Measurements from ENCODE around the gene C6orf15. TPM values are rescaled to one million over a fixed set of nuclear protein-coding genes. Genes with fewer than 3 reads are reported as not detected.

Gene C6orf15
- polyA plus RNA-seq, 1 donor from 2014 or later: not detected

GRCh38 chr6:31139599-31139998 lies 27.2 kb upstream of the C6orf15 start:
- Histone ChIP-seq H4K20me1 (ENCODE audit: insufficient read depth) (no peaks in the 10 kb centered on the region), H3K4me3 (ENCODE audit: low read length) (no peak overlapping the region), H3K9ac (ENCODE audit: low read length) (no peak overlapping the region), H3K9me2 (ENCODE audit: insufficient read depth, low read length) (no peaks in the 10 kb centered on the region), H3K79me2 (replicated peaks; ENCODE audit: insufficient read depth, low read length) (no peaks in the 10 kb centered on the region), H3K27ac (ENCODE audit: low read length) (no peak overlapping the region), H3K4me2 (ENCODE audit: low read length) (no peak overlapping the region), H2AFZ (ENCODE audit: low read depth, low read length) (no peak overlapping the region), H3K36me3 (ENCODE audit: insufficient read depth, low read length) (no peaks in the 10 kb centered on the region), H3K9me3 (ENCODE audit: low read length) (no peaks in the 10 kb centered on the region), H3F3A (ENCODE audit: insufficient read depth, low read length, poor library complexity, severe bottlenecking) (no peaks in the 10 kb centered on the region), H3K27me3 (ENCODE audit: insufficient read depth, low read depth, low read length) (no peaks in the 10 kb centered on the region)
- no peak for TF ChIP-seq EP300 (conservative IDR thresholded peaks at IDR 0.05; ENCODE audit: poor library complexity, severe bottlenecking)
- no peak for TF ChIP-seq RAD21 (conservative IDR thresholded peaks at IDR 0.05)
- TF ChIP-seq TAF1 (IDR thresholded peaks at IDR 0.05; ENCODE audit: low read depth): no peak
- no peak for TF ChIP-seq POLR2AphosphoS5 (IDR thresholded peaks at IDR 0.05)
- no peak for TF ChIP-seq SMC3 (conservative IDR thresholded peaks at IDR 0.05; ENCODE audit: poor library complexity)
- TF ChIP-seq, protein P1, sequence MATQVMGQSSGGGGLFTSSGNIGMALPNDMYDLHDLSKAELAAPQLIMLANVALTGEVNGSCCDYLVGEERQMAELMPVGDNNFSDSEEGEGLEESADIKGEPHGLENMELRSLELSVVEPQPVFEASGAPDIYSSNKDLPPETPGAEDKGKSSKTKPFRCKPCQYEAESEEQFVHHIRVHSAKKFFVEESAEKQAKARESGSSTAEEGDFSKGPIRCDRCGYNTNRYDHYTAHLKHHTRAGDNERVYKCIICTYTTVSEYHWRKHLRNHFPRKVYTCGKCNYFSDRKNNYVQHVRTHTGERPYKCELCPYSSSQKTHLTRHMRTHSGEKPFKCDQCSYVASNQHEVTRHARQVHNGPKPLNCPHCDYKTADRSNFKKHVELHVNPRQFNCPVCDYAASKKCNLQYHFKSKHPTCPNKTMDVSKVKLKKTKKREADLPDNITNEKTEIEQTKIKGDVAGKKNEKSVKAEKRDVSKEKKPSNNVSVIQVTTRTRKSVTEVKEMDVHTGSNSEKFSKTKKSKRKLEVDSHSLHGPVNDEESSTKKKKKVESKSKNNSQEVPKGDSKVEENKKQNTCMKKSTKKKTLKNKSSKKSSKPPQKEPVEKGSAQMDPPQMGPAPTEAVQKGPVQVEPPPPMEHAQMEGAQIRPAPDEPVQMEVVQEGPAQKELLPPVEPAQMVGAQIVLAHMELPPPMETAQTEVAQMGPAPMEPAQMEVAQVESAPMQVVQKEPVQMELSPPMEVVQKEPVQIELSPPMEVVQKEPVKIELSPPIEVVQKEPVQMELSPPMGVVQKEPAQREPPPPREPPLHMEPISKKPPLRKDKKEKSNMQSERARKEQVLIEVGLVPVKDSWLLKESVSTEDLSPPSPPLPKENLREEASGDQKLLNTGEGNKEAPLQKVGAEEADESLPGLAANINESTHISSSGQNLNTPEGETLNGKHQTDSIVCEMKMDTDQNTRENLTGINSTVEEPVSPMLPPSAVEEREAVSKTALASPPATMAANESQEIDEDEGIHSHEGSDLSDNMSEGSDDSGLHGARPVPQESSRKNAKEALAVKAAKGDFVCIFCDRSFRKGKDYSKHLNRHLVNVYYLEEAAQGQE (IDR thresholded peaks at IDR 0.05; ENCODE audit: borderline replicate concordance): no peak
- TF ChIP-seq EZH2 (IDR thresholded peaks at IDR 0.05; ENCODE audit: borderline replicate concordance, insufficient read depth, low read length, poor library complexity, severe bottlenecking): no peak
- TF ChIP-seq MXI1 (conservative IDR thresholded peaks at IDR 0.05; ENCODE audit: poor library complexity, severe bottlenecking): no peak
- TF ChIP-seq CTCF (IDR thresholded peaks at IDR 0.05; ENCODE audit: poor library complexity, severe bottlenecking): no peak

GRCh38 chr6:31138982-31139381 lies 26.6 kb upstream of the C6orf15 start, which contains the start of gene PSORS1C2:
TSS of gene PSORS1C2 (minus strand) at chr6:31139066. CDS start at chr6:31139026, 40 bp downstream.
- H2AFZ ChIP-seq (ENCODE audit: low read depth, low read length): no peak within 1 kb of the TSS
- no peaks in the 10 kb centered on the region for H3K36me3 ChIP-seq (ENCODE audit: insufficient read depth, low read length)
- no peak for TF ChIP-seq TAF1 (IDR thresholded peaks at IDR 0.05; ENCODE audit: low read depth)
- TF ChIP-seq, protein P1 (IDR thresholded peaks at IDR 0.05; ENCODE audit: borderline replicate concordance): no peak
- TF ChIP-seq MXI1 (conservative IDR thresholded peaks at IDR 0.05; ENCODE audit: poor library complexity, severe bottlenecking): no peak
- no peak for TF ChIP-seq EZH2 (IDR thresholded peaks at IDR 0.05; ENCODE audit: borderline replicate concordance, insufficient read depth, low read length, poor library complexity, severe bottlenecking)
- TF ChIP-seq SMC3 (conservative IDR thresholded peaks at IDR 0.05; ENCODE audit: poor library complexity): no peak
- no peak for TF ChIP-seq POLR2AphosphoS5 (IDR thresholded peaks at IDR 0.05)
- no peak for TF ChIP-seq CTCF (IDR thresholded peaks at IDR 0.05; ENCODE audit: poor library complexity, severe bottlenecking)
- no peak for TF ChIP-seq EP300 (conservative IDR thresholded peaks at IDR 0.05; ENCODE audit: poor library complexity, severe bottlenecking)
- TF ChIP-seq RAD21 (conservative IDR thresholded peaks at IDR 0.05): no peak
- H3K27ac ChIP-seq (ENCODE audit: low read length): no peak within 1 kb of the TSS
- no peaks in the 10 kb centered on the region for H3K9me2 ChIP-seq (ENCODE audit: insufficient read depth, low read length)
- H3K27me3 ChIP-seq (ENCODE audit: insufficient read depth, low read depth, low read length): no peaks in the 10 kb centered on the region
- no peak within 1 kb of the TSS for H3K9ac ChIP-seq (ENCODE audit: low read length)
- H3K4me3 ChIP-seq (ENCODE audit: low read length): no peak within 1 kb of the TSS
- no peaks in the 10 kb centered on the region for H4K20me1 ChIP-seq (ENCODE audit: insufficient read depth)
- H3F3A ChIP-seq (ENCODE audit: insufficient read depth, low read length, poor library complexity, severe bottlenecking): no peaks in the 10 kb centered on the region
- no peak within 1 kb of the TSS for H3K4me2 ChIP-seq (ENCODE audit: low read length)
- no peaks in the 10 kb centered on the region for H3K79me2 ChIP-seq (replicated peaks; ENCODE audit: insufficient read depth, low read length)
- no peaks in the 10 kb centered on the region for H3K9me3 ChIP-seq (ENCODE audit: low read length)
